HCT116 (cell line): Measurements from ENCODE around the gene DNMT1. TPM values are rescaled to one million over a fixed set of nuclear protein-coding genes. Genes with fewer than 3 reads are reported as not detected.

Source experiments
- ATAC-seq: fragments of 200-7000 bp; cut with Tn5 transposase; 2 replicates; pipeline ENCODE4 v1.9.1; 2020; ENCODE audit warnings: mild to moderate bottlenecking, moderate library complexity
- BruUV-seq: library from RNA; stranded (reverse); fragments of 400-500 nt; replicated peaks from 2 replicates; lab custom pipeline; 2021; lab: Mats Ljungman, UMichigan
- CTCF ChIA-PET: fragments of 300-600 bp; sonication (Branson Sonifier 250); formaldehyde crosslinking; loops from one replicate; lab custom pipeline; 2021; ENCODE audit warnings: antibody characterized with exemption; lab: Charles Lee
- POLR2A ChIA-PET: fragments of 300-600, 350-600 bp; sonication (Branson Sonifier 250); formaldehyde crosslinking; loops from one replicate; lab custom pipeline; 2021; ENCODE audit warnings: antibody characterized with exemption; lab: Charles Lee
- RAD21 ChIA-PET, 2 experiments: fragments of 300-600 bp; sonication (Branson Sonifier 250); formaldehyde crosslinking; loops; one replicate each; lab custom pipeline; 2023; ENCODE audit warnings: low total read pairs in 2 of 2; ENCODE audit not compliant: uncharacterized antibody in 2 of 2, unreplicated experiment in 2 of 2, low non-redundant PET in 1 of 2; lab: Charles Lee
- DNase-seq: peaks from one replicate; pipeline ENCODE4 v3.0.0-alpha.2; 2010; ENCODE audit warnings: low read depth, low spot score
- H2AFZ ChIP-seq: fragments of 200-600 bp; shearing (Covaris generic), sonication (generic); 2 replicates; pipeline ENCODE4 v1.6.1; 2017; ENCODE audit warnings: low read depth, mixed run types, mixed read lengths, antibody characterized with exemption, low read length; ENCODE audit not compliant: poor library complexity, severe bottlenecking
- H3K27ac ChIP-seq: 2 replicates; pipeline ENCODE4 v1.5.1; 2012; ENCODE audit warnings: low read depth, low read length
- H3K27me3 ChIP-seq: fragments of 200-600 bp; sonication (generic); 2 replicates; pipeline ENCODE4 v1.6.1; 2016; ENCODE audit warnings: mixed run types, low read length, mixed read lengths; ENCODE audit not compliant: insufficient read depth
- H3K36me3 ChIP-seq, 2 experiments: fragments of 200-500 bp in 1 of 2; fragments of 200-600 bp in 1 of 2; sonication (Bioruptor generic) in 1 of 2; sonication (generic) in 1 of 2; 2 replicates each; pipeline versions ENCODE4 v1.5.1 to v1.6.1; 2014 to 2016; ENCODE audit warnings: low read length in 2 of 2, inconsistent platforms in 1 of 2, mixed read lengths in 1 of 2, mixed run types in 1 of 2; ENCODE audit not compliant: insufficient read depth in 2 of 2, control insufficient read depth in 1 of 2
- H3K4me1 ChIP-seq, 2 experiments: fragments of 200-600 bp in 1 of 2; sonication (generic) in 1 of 2; 2 replicates each; pipeline versions ENCODE4 v1.5.1 to v1.6.1; 2012 to 2017; ENCODE audit warnings: low read length in 2 of 2, inconsistent platforms in 1 of 2, mild to moderate bottlenecking in 1 of 2, mixed read lengths in 1 of 2, mixed run types in 1 of 2, moderate library complexity in 1 of 2; ENCODE audit not compliant: insufficient read depth in 2 of 2, control insufficient read depth in 1 of 2
- H3K4me2 ChIP-seq: fragments of 200-600 bp; sonication (generic); 2 replicates; pipeline ENCODE4 v1.6.1; 2017; ENCODE audit warnings: mixed run types, low read length, mixed read lengths
- H3K4me3 ChIP-seq, 2 experiments: fragments of 200-600 bp in 1 of 2; sonication (generic) in 1 of 2; replicated peaks in 1 of 2; 2 replicates each; pipeline ENCODE4 v1.5.1; 2011 to 2016; ENCODE audit warnings: low read length in 2 of 2, control low read depth in 1 of 2, low read depth in 1 of 2, mild to moderate bottlenecking in 1 of 2, mixed read lengths in 1 of 2, mixed run types in 1 of 2
- H3K79me2 ChIP-seq: fragments of 200-600 bp; sonication (generic); 2 replicates; pipeline ENCODE4 v1.6.1; 2017; ENCODE audit warnings: mild to moderate bottlenecking, mixed run types, low read length, moderate library complexity, mixed read lengths; ENCODE audit not compliant: insufficient read depth
- H3K9ac ChIP-seq: fragments of 200-600 bp; sonication (generic); 2 replicates; pipeline ENCODE4 v1.6.1; 2016; ENCODE audit warnings: low read length, mixed read lengths
- H3K9me2 ChIP-seq: fragments of 200-600 bp; sonication (generic), shearing (Covaris generic); 2 replicates; pipeline ENCODE4 v1.6.1; 2017; ENCODE audit warnings: mixed run types, mild to moderate bottlenecking, moderate library complexity; ENCODE audit not compliant: insufficient read depth
- H3K9me3 ChIP-seq, 2 experiments: fragments of 200-500 bp in 1 of 2; fragments of 200-600 bp in 1 of 2; sonication (Bioruptor generic) in 1 of 2; sonication (generic) in 1 of 2; 2 replicates each; pipeline ENCODE4 v1.6.1; 2014 to 2017; ENCODE audit warnings: low read length in 2 of 2, mixed read lengths in 2 of 2, inconsistent platforms in 1 of 2, low read depth in 1 of 2, mild to moderate bottlenecking in 1 of 2, mixed run types in 1 of 2, moderate library complexity in 1 of 2; ENCODE audit not compliant: control insufficient read depth in 1 of 2, insufficient read depth in 1 of 2
- H4K20me1 ChIP-seq: fragments of 200-600 bp; sonication (generic), shearing (Covaris generic); 2 replicates; pipeline ENCODE4 v1.6.1; 2017; ENCODE audit warnings: mixed run types, mild to moderate bottlenecking, moderate library complexity; ENCODE audit not compliant: insufficient read depth
- CBX3 ChIP-seq: IDR thresholded peaks from 2 replicates; pipeline ENCODE4 v1.6.1; 2012; ENCODE audit warnings: low read depth
- JUND ChIP-seq: IDR thresholded peaks from 2 replicates; pipeline ENCODE4 v1.6.1; 2012
- POLR2A ChIP-seq: IDR thresholded peaks from 2 replicates; pipeline ENCODE4 v1.7.0; 2011; ENCODE audit warnings: borderline replicate concordance; ENCODE audit not compliant: insufficient read depth, insufficient read length; ENCODE audit errors: extremely low read depth
- intact Hi-C: fragments of 100-400 bp; cut with micrococcal nuclease; formaldehyde crosslinking; loops from 2 replicates; pipeline ENCODE4 v1.10.0; 2022
- total RNA-seq: library from RNA; stranded (reverse); gene quantifications from one replicate; pipeline ENCODE4 v1.2.1, GENCODE V29; 2021; ENCODE audit not compliant: unreplicated experiment
- TF ChIP-seq, protein P1 (sequence below), 3 experiments: fragments of 200-600 bp in 1 of 3; sonication (generic) in 1 of 3; IDR thresholded peaks in 2 of 3; conservative IDR thresholded peaks in 1 of 3; 2 replicates each; pipeline ENCODE4 v1.5.1; 2012 to 2017; ENCODE audit warnings: low read depth in 2 of 3, low read length in 2 of 3, antibody characterized with exemption in 1 of 3, borderline replicate concordance in 1 of 3, control low read depth in 1 of 3, mild to moderate bottlenecking in 1 of 3, mixed read lengths in 1 of 3, mixed run types in 1 of 3, moderate library complexity in 1 of 3; ENCODE audit not compliant: insufficient read depth in 1 of 3
- TF ChIP-seq, protein P2 (sequence below): IDR thresholded peaks from 2 replicates; pipeline ENCODE4 v1.6.1; 2012

Gene DNMT1
- total RNA-seq, 1 experiment from 2014 or later: 235 TPM

DNA sequence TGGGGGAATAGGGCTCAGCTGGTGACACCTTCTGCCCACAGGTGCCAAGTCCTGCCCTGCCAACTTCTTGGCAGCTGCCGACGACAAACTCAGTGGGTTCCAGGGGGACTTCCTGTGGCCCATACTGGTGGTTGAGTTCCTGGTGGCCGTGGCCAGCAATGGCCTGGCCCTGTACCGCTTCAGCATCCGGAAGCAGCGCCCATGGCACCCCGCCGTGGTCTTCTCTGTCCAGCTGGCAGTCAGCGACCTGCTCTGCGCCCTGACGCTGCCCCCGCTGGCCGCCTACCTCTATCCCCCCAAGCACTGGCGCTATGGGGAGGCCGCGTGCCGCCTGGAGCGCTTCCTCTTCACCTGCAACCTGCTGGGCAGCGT, 81.2 kb downstream of the DNMT1 start:
- TF ChIP-seq, protein P1, sequence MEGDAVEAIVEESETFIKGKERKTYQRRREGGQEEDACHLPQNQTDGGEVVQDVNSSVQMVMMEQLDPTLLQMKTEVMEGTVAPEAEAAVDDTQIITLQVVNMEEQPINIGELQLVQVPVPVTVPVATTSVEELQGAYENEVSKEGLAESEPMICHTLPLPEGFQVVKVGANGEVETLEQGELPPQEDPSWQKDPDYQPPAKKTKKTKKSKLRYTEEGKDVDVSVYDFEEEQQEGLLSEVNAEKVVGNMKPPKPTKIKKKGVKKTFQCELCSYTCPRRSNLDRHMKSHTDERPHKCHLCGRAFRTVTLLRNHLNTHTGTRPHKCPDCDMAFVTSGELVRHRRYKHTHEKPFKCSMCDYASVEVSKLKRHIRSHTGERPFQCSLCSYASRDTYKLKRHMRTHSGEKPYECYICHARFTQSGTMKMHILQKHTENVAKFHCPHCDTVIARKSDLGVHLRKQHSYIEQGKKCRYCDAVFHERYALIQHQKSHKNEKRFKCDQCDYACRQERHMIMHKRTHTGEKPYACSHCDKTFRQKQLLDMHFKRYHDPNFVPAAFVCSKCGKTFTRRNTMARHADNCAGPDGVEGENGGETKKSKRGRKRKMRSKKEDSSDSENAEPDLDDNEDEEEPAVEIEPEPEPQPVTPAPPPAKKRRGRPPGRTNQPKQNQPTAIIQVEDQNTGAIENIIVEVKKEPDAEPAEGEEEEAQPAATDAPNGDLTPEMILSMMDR (IDR thresholded peaks at IDR 0.05 in 2 of 3, conservative IDR thresholded peaks at IDR 0.05 in 1 of 3; ENCODE audit: borderline replicate concordance in 1 of 3, insufficient read depth in 1 of 3, low read depth in 2 of 3, low read length in 2 of 3): peak in 1 of 3 experiments; percentile 14; a peak in 1 of 6 replicates
- peak; percentile 28 for TF ChIP-seq POLR2A
- TF ChIP-seq CBX3: no peak
- TF ChIP-seq, protein P2, sequence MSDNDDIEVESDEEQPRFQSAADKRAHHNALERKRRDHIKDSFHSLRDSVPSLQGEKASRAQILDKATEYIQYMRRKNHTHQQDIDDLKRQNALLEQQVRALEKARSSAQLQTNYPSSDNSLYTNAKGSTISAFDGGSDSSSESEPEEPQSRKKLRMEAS: no peak
- no peak; the same call in 1 of the 2 replicates for TF ChIP-seq JUND
- Histone ChIP-seq H3K9me3 (no peaks in the 10 kb centered on the region), H3K27ac (peak overlapping the region; percentile 63; the same call in 1 of the 2 replicates), H4K20me1 (no peaks in the 10 kb centered on the region), H3K4me3 (no peak overlapping the region), H3K27me3 (no peaks in the 10 kb centered on the region), H3K4me2 (no peak overlapping the region), H3K4me1 (peaks cover 2 to 37% of the 10 kb centered on the region in 2 experiments; a peak in 3 of 4 replicates), H3K9me2 (no peaks in the 10 kb centered on the region), H3K79me2 (peaks cover 39% of the 10 kb centered on the region), H3K36me3 (peaks cover 32 to 46% of the 10 kb centered on the region in 2 experiments; a peak in 3 of 4 replicates), H3K9ac (no peak overlapping the region), H2AFZ (no peak overlapping the region)
- ChIA-PET RAD21 (no interaction called here), CTCF (interaction anchor here (0.6 to 3.0 kb wide), 9 partner anchors 14 to 182 kb away, joined by 3 to 13 read pairs (median 4); partner anchors contain the start of gene MRPL4), POLR2A (no interaction called here)
- ATAC-seq (peak; percentile 25), DNase-seq (no peak)
- no TSS peak for BruUV-seq
- intact Hi-C loops: loop anchor here (1.0 to 2.0 kb wide), 2 partner anchors 179 to 183 kb away; no protein-coding TSS in a partner anchor
